NK-92 treated with Interleukin-12 subunit alpha and Interleukin-12 subunit beta, amount 100 ng/mL, for 24 hours (cell line): ENCODE results near the gene PTPRZ1.
A peak's percentile ranks its signal among the peaks of the same experiment; 100 is the strongest.

Source experiments
- DNase-seq: peaks from one replicate; lab custom pipeline; 2025; lab: John Stamatoyannopoulos, UW

Gene PTPRZ1

DNA sequence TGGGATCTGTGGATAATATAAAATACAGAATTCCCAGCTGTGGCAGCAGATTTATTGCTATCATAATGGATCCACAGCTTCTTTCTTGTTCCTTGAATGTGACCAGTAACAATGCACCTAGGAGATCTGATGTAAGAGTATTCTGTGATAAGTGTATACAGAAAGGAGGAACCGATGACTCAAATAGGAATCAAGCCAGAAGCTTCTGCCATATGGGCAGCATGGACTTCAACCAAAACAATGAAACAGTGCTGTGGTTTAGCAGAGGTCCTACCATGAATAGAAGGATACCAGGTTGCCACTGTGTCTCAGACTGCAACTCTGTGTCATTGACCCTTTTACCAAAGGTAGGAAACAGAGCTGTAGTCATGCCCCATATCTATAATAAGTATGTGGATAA, 81.8 kb downstream of the PTPRZ1 start:
- DNase-seq, result no peak

- DNase-seq, result no peak
Observed at GRCh38 chr7:121957626-121958025, 84.7 kb downstream of the PTPRZ1 start.

- no peak for DNase-seq
Observed at GRCh38 chr7:121960678-121961077, 87.7 kb downstream of the PTPRZ1 start.

GRCh38 chr7:121961089-121961867, 88.3 kb downstream of the PTPRZ1 start:
- no peak for DNase-seq

GRCh38 chr7:121966276-121966934, 93.4 kb downstream of the PTPRZ1 start:
- DNase-seq, result no peak

GRCh38 chr7:121966935-121967332, 94.0 kb downstream of the PTPRZ1 start:
- no peak for DNase-seq

DNA sequence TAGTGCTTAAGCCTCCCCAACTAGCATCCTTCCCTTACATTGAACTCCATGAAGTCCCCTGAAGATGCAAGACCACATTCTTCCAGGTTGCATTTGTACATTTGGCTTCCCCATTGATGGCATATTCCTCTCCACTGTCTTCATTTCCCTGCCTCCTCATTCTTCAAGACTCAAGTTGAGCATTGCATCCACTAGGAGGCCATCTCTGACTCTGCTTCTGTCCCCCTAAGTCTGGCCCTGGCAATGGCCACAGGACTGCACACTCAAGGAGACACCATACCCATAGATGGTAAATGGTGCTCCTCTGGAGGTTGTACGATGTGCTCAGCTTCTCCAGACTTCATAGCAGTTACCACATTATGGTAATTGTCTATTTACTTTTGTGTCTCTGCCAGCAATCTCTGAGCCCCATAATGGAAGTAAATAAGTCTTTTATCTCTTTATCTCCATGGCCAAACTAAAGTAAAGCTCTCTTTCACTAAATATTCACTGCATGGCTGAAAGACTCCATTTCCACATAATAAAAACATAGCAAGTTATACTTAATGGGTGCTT, 112.6 kb downstream of the PTPRZ1 start:
- no peak for DNase-seq

- no peak for DNase-seq
Observed at GRCh38 chr7:121992068-121992467, 119.1 kb downstream of the PTPRZ1 start.

DNA sequence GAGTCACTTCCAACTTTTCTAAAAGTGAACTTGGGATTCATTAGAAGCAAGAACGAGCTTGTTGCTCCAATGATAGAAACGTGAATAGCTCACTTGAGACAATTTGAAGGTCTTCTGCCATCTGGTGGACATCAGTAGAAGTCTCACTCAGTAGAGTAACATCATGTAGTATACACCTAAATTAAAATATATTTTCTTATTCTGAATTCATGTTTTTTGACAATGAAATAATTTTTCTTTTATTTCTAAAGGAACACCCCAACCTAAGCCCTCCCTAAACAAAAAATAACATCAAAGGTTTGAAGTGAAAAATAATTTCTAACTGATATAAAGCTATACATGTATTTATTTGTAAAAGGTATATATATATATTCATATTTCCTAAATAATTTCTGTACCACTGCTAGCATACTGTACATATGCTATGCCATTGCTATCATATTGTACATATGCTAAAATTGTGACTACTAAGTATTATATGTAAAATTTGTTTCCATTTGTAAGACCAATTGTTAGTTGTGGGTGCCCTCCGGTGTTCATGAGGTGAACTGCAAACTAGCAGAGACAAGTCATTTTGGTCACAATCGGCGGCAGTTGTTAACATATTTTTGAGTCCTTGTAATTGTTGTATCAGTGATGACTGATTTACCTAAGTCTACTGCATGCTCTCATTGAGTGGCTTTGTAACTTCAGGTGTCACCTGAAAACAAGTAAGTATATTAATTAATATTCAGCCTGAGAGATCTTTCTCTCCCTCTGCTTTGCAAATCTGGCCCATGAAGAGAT, 121.9 kb downstream of the PTPRZ1 start:
- DNase-seq, result peak; percentile 16

- DNase-seq, result no peak
Observed at GRCh38 chr7:122006687-122007086, 133.7 kb downstream of the PTPRZ1 start.

DNA sequence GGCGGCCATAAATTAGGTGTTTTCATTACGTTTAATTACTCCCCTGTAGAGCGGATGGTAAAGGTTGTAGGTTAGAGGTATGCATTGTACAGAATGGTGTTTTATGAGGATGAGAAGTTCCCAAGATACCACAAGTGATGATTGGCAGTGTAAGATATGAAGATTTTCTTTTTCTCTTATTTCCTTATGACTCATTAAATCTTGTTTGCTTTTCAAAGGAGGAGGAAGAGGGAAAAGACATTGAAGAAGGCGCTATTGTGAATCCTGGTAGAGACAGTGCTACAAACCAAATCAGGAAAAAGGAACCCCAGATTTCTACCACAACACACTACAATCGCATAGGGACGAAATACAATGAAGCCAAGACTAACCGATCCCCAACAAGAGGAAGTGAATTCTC, 137.2 kb downstream of the PTPRZ1 start:
- no peak for DNase-seq

DNA sequence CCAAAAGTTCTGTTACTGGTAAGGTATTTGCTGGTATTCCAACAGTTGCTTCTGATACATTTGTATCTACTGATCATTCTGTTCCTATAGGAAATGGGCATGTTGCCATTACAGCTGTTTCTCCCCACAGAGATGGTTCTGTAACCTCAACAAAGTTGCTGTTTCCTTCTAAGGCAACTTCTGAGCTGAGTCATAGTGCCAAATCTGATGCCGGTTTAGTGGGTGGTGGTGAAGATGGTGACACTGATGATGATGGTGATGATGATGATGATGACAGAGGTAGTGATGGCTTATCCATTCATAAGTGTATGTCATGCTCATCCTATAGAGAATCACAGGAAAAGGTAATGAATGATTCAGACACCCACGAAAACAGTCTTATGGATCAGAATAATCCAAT, 140.1 kb downstream of the PTPRZ1 start:
- DNase-seq, result no peak

- no peak for DNase-seq
Observed at GRCh38 chr7:122013630-122014029, 140.7 kb downstream of the PTPRZ1 start.

DNA sequence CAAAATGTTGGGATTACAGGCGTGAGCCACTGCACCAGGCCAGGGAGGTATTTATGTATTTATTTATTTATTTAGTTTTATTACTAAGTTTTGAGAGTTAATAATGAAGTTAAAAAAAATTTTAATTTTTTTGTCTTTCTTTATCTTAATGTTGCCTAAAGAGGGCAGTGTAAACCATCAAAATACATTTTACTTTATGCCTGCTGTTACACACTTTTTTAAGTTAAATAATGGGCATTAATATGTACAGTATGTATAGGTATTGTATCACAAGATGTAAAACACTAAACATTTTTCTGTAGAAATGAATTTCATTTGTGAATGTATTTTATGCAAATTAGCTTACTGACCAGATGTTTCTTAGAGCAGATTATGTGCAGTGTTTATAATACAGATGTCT, 141.7 kb downstream of the PTPRZ1 start:
- DNase-seq, result no peak

DNA sequence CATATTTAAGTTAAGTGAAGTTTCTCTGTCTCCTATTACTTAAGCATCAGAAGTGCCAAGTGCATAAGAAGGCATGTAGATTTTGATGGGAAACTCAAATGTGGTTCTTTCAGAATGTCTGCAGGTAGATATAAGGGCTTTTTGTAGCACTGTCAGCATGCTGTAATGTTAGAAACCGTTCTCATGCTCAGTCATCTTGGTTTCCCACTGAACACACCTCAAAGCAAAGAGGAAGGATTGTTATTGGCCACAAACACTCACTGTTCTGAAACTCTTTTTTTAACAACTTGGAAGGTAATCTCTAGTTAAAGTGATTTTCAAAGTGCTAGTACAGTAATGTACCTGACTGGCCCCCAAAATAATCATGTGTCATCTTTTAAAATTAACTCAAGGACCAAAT, 145.1 kb downstream of the PTPRZ1 start:
- no peak for DNase-seq

GRCh38 chr7:122027058-122027457, 154.1 kb downstream of the PTPRZ1 start:
- no peak for DNase-seq

- no peak for DNase-seq
Observed at GRCh38 chr7:122033641-122034040, 160.7 kb downstream of the PTPRZ1 start.

DNA sequence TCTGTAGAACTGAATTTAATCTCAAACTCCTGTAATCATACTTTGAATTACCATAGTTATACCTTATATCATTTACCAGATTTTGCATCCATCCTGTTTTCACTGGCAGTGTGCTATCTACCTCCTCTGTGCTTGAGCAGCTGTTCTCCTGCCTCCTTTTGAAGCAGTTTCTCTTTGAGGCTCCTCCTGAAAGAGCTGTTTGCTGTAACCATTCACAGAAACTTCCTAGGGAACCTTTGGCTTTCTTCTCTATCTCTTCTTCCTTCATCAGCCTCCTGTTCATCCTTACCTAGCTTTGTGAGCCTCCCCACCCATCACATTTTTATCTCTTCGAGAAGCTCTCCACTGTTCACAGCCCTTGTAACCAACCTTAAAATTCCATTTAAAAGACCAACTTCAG, 162.9 kb downstream of the PTPRZ1 start:
- no peak for DNase-seq

DNA sequence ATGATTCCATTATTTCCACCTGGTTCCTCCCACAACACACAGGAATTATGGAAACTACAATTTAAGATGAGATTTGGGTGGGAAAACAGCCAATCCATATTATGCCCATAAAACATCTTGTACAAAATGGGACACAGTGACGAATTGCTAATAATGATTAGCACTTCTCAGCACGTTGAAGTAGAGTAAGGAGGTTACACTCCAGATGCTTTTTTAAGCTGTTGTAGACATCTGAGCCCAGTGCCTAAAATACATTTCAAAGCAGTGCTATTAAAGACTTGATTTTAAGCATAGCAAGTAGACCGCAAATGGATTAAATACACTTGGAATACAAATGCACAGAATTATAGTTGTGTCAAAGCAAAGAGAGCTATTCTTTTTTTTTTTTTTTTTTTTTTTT, 165.2 kb downstream of the PTPRZ1 start:
- DNase-seq, result no peak

- no peak for DNase-seq
Observed at GRCh38 chr7:122038904-122039303, 165.9 kb downstream of the PTPRZ1 start.

DNA sequence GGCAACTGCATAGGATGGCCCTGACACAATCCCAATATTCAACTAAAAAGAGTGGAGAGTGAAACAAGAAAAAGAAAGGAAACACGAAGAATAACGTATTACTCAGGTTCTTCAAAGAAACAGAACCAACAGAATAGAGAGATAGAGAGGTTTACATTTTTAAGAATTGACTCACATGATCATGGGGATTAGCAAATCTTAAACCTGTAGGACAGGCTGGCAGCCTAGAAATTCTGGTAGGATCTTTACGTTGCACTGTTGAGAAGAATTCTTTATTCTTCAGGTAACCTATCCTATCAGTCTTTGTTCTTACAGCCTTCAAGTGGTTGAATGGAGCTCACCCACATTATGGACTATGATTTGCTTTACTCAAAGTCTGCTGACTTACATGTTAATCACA, 167.2 kb downstream of the PTPRZ1 start:
- no peak for DNase-seq

- no peak for DNase-seq
Observed at GRCh38 chr7:122046402-122046801, 173.4 kb downstream of the PTPRZ1 start.

DNA sequence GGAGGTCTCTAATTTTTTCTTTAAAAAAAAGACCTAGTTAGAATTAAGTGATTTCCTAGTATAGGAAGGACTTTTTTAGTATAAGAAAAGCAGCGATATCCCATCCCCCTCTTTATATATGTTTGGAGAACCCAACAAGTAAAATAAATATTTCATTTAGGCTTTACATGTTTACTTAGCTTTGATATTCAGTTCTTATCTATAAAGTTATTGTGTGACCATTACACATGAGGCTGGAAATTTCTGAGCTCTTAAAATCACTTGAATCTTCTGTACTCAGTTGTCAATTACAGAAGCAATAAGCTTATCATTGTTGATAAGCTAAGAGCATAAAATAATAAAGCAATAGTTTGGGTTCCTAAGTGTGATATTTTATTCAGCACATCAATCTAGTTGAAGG, 181.4 kb downstream of the PTPRZ1 start:
- no peak for DNase-seq
